Naive thymus-derived CD8-positive, alpha-beta T cell (primary cell): ENCODE measurements around the gene CFAP46. TPM values are rescaled to one million over a fixed set of nuclear protein-coding genes. Genes with fewer than 3 reads are reported as not detected.
"Not testable (repeated sequence)": the region's sequence is repeated elsewhere in the genome, so short reads cannot be mapped to it uniquely, and the experiment has no call there.

Source experiments
- ATAC-seq, 2 donors: fragments of 150-1000 bp; cut with Tn5 transposase in 1 of 2; sonication (Bioruptor Pico), chemical (Tn5 transposase) in 1 of 2; 1 replicate in 1 of 2; 2 replicates in 1 of 2; pipeline ENCODE4 v1.10.0; 2021; ENCODE audit warnings: mild to moderate bottlenecking in 2 of 2, moderate library complexity in 2 of 2
- POLR2A ChIA-PET: fragments of 350-600 bp; sonication (Branson Sonifier 250); formaldehyde crosslinking; loops from one replicate; lab custom pipeline; 2021; ENCODE audit warnings: antibody characterized with exemption; lab: Charles Lee
- DNase-seq, 10 donors: peaks; one replicate each; pipeline versions ENCODE4 v3.0.0 to v3.0.0-alpha.2; 2020 to 2022
- H3K27ac Mint-ChIP-seq, 10 donors: one replicate each; pipeline ENCODE4 v1.8.0; 2020 to 2022; ENCODE audit warnings: mild to moderate bottlenecking in 10 of 10, mixed read lengths in 10 of 10, moderate library complexity in 4 of 10, inconsistent platforms in 1 of 10
- H3K27me3 Mint-ChIP-seq, 5 donors: one replicate each; pipeline ENCODE4 v1.8.0; 2021 to 2022; ENCODE audit warnings: mixed read lengths in 5 of 5
- H3K36me3 Mint-ChIP-seq, 3 donors: one replicate each; pipeline ENCODE4 v1.8.0; 2020 to 2022; ENCODE audit warnings: mixed read lengths in 3 of 3, mild to moderate bottlenecking in 2 of 3, inconsistent platforms in 1 of 3
- H3K4me1 Mint-ChIP-seq, 4 donors: one replicate each; pipeline ENCODE4 v1.8.0; 2021 to 2022; ENCODE audit warnings: mixed read lengths in 4 of 4
- H3K4me3 Mint-ChIP-seq, 10 donors: one replicate each; pipeline ENCODE4 v1.8.0; 2020 to 2022; ENCODE audit warnings: mild to moderate bottlenecking in 10 of 10, mixed read lengths in 10 of 10, moderate library complexity in 6 of 10, inconsistent platforms in 1 of 10
- H3K9me3 Mint-ChIP-seq, 9 donors: one replicate each; pipeline ENCODE4 v1.8.0; 2020 to 2022; ENCODE audit warnings: mixed read lengths in 9 of 9, mild to moderate bottlenecking in 3 of 9, inconsistent platforms in 1 of 9, moderate library complexity in 1 of 9
- polyA plus RNA-seq, 3 donors: library from polyadenylated mRNA; unstranded; fragments of 300-500 nt; fragmentation: Illumina TruSeq; gene quantifications; one replicate each; pipeline ENCODE4 v1.2.3, GENCODE V29; 2021
- total RNA-seq, 8 experiments: library from RNA in 2 of 8; stranded (reverse) in 2 of 8; gene quantifications; one replicate each; pipeline ENCODE4 v1.2.3 and lab custom pipeline; 2021 to 2026

Gene CFAP46
- total and polyA plus RNA-seq, 5 experiments from 2014 or later = not detected

DNA sequence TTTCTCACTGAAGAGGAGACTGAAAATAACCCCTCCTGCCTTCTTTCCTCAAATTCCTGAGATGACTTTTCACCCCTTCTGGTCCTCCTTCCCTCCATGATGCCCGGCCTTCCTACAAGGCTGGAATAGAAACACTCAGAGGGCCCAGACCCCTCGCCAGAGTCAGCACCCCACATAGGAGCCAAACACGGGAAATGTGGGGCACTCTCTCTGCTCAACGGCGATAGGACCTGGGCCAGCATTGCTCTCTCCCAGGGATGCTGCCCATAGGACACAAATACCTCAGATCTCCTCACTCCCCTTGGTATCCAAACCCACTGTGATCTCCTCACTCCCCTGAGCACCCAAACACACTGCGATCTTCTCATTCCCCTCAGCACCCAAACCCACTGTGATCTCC, 7.4 kb downstream of the CFAP46 start:
- peaks cover 3 to 20% (median 13%) of the 10 kb centered on the region in 5 donors for H3K27me3 Mint-ChIP-seq
- DNase-seq (no peak), ATAC-seq (no peak)
- H3K4me1 Mint-ChIP-seq = peaks cover 0 to 11% (median 2%) of the 10 kb centered on the region in 4 donors
- no peak overlapping the region for H3K27ac Mint-ChIP-seq
- H3K4me3 Mint-ChIP-seq = no peak overlapping the region
- H3K36me3 Mint-ChIP-seq = no peaks in the 10 kb centered on the region
- no peaks in the 10 kb centered on the region for H3K9me3 Mint-ChIP-seq
- POLR2A ChIA-PET = no interaction called here

DNA sequence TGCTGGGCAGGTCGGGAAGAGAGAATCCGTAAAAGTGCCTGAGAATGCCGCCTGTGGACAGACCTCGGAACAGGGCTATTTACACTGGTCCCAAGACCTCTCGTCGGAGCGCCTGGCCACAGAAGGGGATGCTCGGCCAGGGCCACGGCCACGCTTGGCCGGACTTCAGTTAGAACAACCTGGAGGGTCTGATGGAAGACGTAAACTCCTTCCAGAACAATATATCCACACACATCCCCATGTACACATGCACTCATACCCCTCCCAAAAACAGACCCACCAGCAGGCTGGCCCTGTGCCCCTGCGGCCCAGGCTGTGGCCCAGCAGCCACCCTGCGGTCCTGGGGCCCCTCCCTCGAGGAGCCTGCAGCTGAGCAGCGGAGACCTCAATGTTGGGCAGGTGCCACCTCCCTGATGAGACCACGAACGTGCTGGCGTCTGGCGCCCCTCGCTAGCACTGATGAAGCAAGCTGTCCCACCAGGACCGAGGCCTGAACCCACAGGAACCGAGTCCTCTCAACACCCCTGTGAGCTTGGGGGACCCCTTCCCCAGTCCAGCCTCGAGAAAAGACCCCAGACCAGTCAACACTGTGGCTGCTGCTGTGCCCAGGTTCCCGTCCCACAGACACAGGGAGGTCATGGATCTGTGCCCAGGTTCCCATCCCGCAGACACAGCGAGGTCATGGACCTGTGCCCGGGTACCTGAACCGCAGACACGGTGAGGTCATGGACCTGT, 8.9 kb downstream of the CFAP46 start:
- no peaks in the 10 kb centered on the region for H3K36me3 Mint-ChIP-seq
- H3K27ac Mint-ChIP-seq = no peak overlapping the region
- ATAC-seq (no peak), DNase-seq (peak in 1 of 10 donors; percentile 47)
- no peak overlapping the region for H3K4me3 Mint-ChIP-seq
- H3K9me3 Mint-ChIP-seq = no peaks in the 10 kb centered on the region
- POLR2A ChIA-PET = no interaction called here
- peaks cover 0 to 11% (median 4%) of the 10 kb centered on the region in 4 donors for H3K4me1 Mint-ChIP-seq
- peaks cover 0 to 6% (median 0%) of the 10 kb centered on the region in 5 donors for H3K27me3 Mint-ChIP-seq

DNA sequence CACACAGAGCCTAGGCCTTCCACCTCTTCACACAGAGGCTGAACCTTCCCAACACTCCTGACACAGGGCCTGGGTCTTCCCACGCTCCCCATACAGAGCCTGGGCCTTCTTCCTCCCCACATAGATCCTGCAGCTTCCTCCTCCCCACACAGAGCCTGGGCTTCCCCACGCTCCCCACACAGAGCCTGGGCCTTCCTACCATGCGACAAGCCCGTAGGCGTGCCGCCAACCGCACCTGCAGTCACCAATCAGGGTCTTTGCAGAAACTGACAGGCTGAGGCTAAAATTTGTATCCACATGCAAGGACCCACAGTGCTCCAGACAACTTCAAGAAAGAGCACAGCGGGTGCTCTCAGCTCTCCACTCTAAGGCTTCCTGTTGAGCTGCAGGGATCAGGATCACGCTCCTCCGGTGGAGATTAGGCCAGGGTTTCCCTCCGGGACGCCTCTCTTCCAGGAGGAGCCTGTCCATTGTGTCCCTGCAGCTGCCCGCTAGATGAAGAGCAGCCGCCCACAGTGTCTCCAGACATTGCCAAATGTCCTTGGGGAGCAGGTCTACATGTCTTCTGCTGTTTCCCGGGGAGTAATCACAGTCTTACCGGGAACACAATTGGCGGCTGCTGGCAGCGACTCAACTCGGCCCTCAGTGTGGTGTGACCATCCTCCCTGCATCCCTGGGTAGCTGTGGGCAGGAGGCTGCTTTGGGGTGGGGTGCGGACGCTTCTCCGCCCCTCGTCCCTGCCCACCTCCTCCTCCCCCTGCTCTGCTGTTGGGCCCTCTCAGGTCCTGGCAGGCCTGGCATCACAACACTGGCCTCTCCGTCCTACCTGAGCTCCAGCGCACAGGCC, 9.7 kb downstream of the CFAP46 start:
- H3K4me1 Mint-ChIP-seq = peaks cover 0 to 11% (median 4%) of the 10 kb centered on the region in 4 donors

GRCh38 chr10:132931258-132932250, 10.8 kb downstream of the CFAP46 start:
- H3K9me3 Mint-ChIP-seq, H3K4me3 Mint-ChIP-seq, ATAC-seq, H3K27me3 Mint-ChIP-seq, H3K36me3 Mint-ChIP-seq, POLR2A ChIA-PET: not testable (repeated sequence)
- peak overlapping the region in 2 of 10 donors; percentile 43 to 68 for H3K27ac Mint-ChIP-seq
- DNase-seq = peak in 1 of 10 donors; percentile 57
- peaks cover 0 to 11% (median 4%) of the 10 kb centered on the region in 4 donors for H3K4me1 Mint-ChIP-seq

More for the DNA sequence above, 9.7 kb downstream of the CFAP46 start:
- Mint-ChIP-seq H3K27ac (peak overlapping the region in 2 of 10 donors; percentile 38 to 54), H3K36me3 (no peaks in the 10 kb centered on the region), H3K4me3 (no peak overlapping the region), H3K9me3 (no peaks in the 10 kb centered on the region), H3K27me3 (no peaks in the 10 kb centered on the region)
- POLR2A ChIA-PET = no interaction called here
- no peak for DNase-seq
- ATAC-seq = no peak

- H3K9me3 Mint-ChIP-seq = not testable (repeated sequence)
Observed at GRCh38 chr10:132930701-132931100, 11.7 kb downstream of the CFAP46 start.

DNA sequence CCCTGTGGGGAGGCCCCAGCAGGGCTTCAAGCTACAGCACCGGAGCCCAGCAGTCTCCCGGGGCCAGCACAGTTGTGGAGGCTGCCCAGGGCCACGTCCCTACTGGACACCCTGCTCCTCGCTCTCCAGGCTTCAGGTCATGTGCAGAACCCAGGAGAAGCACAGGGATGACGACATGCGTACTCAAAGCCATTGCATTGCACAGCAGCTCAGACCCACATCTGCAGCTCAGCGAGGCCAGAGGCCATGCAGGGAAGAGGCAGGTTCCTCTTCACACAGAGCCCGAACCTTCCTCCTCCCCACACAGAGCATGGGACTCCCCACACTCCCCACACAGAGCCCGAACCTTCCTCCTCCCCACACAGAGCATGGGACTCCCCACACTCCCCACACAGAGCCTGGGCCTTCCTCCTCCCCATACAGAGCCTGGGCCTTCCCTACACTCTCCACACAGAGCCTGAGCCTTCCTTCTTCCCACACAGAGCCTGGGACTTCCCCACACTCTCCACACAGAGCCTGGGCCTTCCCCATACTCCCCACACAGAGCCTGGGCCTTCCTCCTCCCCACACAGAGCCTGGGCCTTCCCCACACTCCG, 12.3 kb downstream of the CFAP46 start:
- no peak for ATAC-seq
- no peaks in the 10 kb centered on the region for H3K9me3 Mint-ChIP-seq
- no peak overlapping the region for H3K27ac Mint-ChIP-seq
- no peaks in the 10 kb centered on the region for H3K36me3 Mint-ChIP-seq
- peaks cover 0 to 11% (median 4%) of the 10 kb centered on the region in 4 donors for H3K4me1 Mint-ChIP-seq
- H3K27me3 Mint-ChIP-seq = no peaks in the 10 kb centered on the region
- no peak overlapping the region for H3K4me3 Mint-ChIP-seq
- POLR2A ChIA-PET = no interaction called here
- DNase-seq = no peak

More at GRCh38 chr10:132930701-132931100, 11.7 kb downstream of the CFAP46 start:
- DNase-seq, POLR2A ChIA-PET, H3K4me3 Mint-ChIP-seq, H3K27ac Mint-ChIP-seq, H3K36me3 Mint-ChIP-seq, H3K27me3 Mint-ChIP-seq, ATAC-seq: not testable (repeated sequence)
- peaks cover 0 to 11% (median 4%) of the 10 kb centered on the region in 4 donors for H3K4me1 Mint-ChIP-seq

DNA sequence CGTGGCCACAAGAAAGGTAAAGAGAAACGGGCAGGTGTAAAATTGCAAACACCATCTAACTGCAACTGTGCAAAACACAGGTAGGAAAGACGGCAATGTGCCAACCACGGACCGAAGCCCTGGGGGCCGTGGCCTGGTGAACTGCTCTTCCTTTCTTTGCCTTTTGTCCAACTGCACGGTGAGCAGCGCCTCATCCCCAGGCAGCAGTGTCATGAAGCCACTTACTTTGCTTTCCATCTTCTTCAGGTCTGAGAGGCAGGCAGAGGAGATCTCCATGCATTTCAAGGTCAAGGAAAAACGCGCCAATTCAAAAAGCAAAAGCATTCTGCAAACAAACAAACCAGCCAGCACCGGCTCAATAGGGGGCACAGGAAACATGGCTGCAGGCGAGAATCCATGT, 12.9 kb downstream of the CFAP46 start:
- Mint-ChIP-seq H3K4me1 (peaks cover 0 to 11% (median 4%) of the 10 kb centered on the region in 4 donors), H3K4me3 (no peak overlapping the region), H3K36me3 (no peaks in the 10 kb centered on the region), H3K27ac (no peak overlapping the region), H3K9me3 (no peaks in the 10 kb centered on the region), H3K27me3 (no peaks in the 10 kb centered on the region)
- no peak for DNase-seq
- POLR2A ChIA-PET = no interaction called here
- ATAC-seq = no peak

- POLR2A ChIA-PET = no interaction called here
- Mint-ChIP-seq H3K27ac (no peak overlapping the region), H3K27me3 (no peaks in the 10 kb centered on the region), H3K9me3 (no peaks in the 10 kb centered on the region), H3K36me3 (no peaks in the 10 kb centered on the region), H3K4me3 (no peak overlapping the region), H3K4me1 (peaks cover 0 to 11% (median 4%) of the 10 kb centered on the region in 4 donors)
- DNase-seq (no peak), ATAC-seq (no peak)
Observed at GRCh38 chr10:132928261-132928660, 14.1 kb downstream of the CFAP46 start.

DNA sequence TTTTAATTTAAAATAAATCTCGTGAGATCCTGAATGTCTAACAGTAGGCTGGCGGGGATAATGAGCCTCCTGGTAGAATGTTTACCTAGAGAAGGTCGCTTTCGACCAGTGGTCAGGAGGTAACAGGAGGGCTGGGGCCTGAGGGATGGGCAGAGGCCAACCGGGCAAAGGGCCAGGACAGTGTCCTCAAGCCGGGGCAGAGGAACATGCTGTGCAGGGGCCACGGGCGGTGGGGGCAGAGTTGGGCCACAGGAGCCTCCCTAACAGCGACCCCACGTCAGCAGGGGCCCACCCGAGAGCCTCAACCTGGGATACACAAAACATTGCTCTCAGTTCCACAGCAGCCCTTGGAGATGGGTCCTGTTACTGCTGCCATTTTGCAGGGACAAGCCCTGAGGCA, 14.5 kb downstream of the CFAP46 start:
- POLR2A ChIA-PET = no interaction called here
- H3K4me3 Mint-ChIP-seq = no peak overlapping the region
- peaks cover 0 to 11% (median 4%) of the 10 kb centered on the region in 4 donors for H3K4me1 Mint-ChIP-seq
- H3K36me3 Mint-ChIP-seq = no peaks in the 10 kb centered on the region
- H3K27ac Mint-ChIP-seq = no peak overlapping the region
- ATAC-seq (no peak), DNase-seq (no peak)
- H3K27me3 Mint-ChIP-seq = no peaks in the 10 kb centered on the region
- H3K9me3 Mint-ChIP-seq = no peaks in the 10 kb centered on the region

GRCh38 chr10:132926777-132927650, 15.4 kb downstream of the CFAP46 start:
- ATAC-seq = no peak
- Mint-ChIP-seq H3K4me1 (peaks cover 0 to 8% (median 4%) of the 10 kb centered on the region in 4 donors), H3K36me3 (no peaks in the 10 kb centered on the region), H3K9me3 (no peaks in the 10 kb centered on the region), H3K4me3 (no peak overlapping the region), H3K27ac (no peak overlapping the region), H3K27me3 (no peaks in the 10 kb centered on the region)
- DNase-seq = no peak
- POLR2A ChIA-PET = no interaction called here

DNA sequence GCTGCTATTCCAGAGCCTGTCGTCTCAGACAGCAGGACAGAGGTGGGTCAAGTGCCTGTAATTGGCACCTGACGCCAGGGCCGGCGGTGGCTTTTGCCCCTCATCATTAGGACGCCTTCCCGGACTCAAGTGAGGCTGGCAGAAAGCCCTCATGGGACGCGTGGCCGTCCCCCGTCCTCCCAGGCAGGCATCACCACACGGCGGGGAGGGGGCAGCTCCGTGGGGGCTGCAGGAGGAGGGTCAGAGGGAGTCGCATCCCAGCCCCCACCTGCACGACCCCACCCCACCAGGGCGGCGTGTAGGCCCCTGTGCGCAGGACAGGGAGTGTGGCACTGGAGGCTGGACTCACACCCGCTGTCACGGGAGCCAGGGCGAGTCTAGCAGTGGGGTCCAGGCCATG, 16.3 kb downstream of the CFAP46 start:
- POLR2A ChIA-PET = no interaction called here
- Mint-ChIP-seq H3K4me3 (no peak overlapping the region), H3K36me3 (no peaks in the 10 kb centered on the region), H3K27ac (no peak overlapping the region), H3K4me1 (peaks cover 0 to 8% (median 0%) of the 10 kb centered on the region in 4 donors), H3K27me3 (peaks cover 0 to 2% (median 0%) of the 10 kb centered on the region in 5 donors), H3K9me3 (no peaks in the 10 kb centered on the region)
- ATAC-seq (no peak), DNase-seq (no peak)
